Mucosa of gallbladder (tissue), 1 donor: ENCODE data around the gene ERC2. TPM values are rescaled to one million over a fixed set of nuclear protein-coding genes. Genes with fewer than 3 reads are reported as not detected.

ENCODE experiments used
- DNase-seq: peaks from one replicate; pipeline ENCODE4 v3.0.0-alpha.2; 2020; ENCODE audit warnings: low spot score
- total RNA-seq: library from RNA; stranded (reverse); gene quantifications from one replicate; pipeline ENCODE4 v1.2.1, GENCODE V29; 2021
- donor health status: DM: no; HTN: no; CAD: no.

The ERC2 gene
- total RNA-seq, 1 donor from 2014 or later: 4.2 TPM

GRCh38 chr3:55682461-55682860 is 785.8 kb downstream of the ERC2 start:
- no peak for DNase-seq

DNA sequence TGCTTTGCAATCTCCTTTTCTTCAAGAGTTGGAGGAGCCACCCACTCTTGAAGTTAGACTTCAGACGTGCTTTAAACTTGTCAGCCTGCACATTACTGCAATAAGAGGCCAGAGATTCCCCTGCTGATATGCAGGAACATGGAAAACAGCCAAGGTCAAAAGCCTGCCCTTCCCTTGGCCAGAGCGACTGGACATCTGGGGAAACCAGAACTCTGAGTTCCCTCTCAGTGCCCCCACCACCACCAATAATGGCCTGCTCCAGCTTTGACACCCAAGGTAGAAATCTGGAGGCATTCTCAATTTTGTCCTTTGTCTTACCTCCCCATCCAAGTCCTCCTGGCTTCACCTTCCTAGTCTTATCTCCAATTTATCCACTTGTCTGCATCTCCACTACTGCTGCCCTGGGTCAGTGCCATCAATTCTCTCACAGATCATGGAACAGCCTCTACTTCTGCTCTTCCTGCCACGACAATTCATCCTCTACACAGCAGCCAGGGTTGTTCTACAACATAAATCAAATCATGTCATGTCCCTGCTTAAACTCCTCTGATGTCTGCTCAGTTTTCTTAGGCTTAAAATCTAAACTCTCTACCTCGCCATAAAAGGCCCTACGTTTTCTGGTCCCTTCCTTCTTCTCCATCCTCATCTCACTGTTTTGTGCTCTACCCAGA is 789.6 kb downstream of the ERC2 start:
- DNase-seq: no peak

GRCh38 chr3:55676643-55677042 is 791.6 kb downstream of the ERC2 start:
- DNase-seq: no peak

GRCh38 chr3:55675478-55675877 is 792.8 kb downstream of the ERC2 start:
- DNase-seq: no peak

DNA sequence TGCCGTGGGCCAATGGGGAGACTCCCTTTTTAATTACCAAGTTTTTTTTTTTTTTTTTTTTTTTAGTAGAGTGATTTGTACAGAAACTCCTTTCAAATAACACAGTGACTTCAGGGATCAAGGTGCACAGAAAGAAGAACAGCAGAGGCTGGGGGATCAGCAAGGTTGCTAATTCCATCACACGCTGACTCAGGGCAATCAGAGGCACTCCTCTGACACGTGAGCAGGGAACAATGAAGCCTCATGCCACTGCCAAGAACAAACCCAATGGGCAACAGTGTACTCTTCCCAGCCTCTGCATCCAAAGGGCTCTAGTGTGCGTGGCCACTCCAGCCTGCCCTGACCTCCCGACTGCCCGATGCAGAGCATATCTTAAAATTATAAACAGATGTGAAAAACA is 794.5 kb downstream of the ERC2 start:
- DNase-seq: no peak

DNA sequence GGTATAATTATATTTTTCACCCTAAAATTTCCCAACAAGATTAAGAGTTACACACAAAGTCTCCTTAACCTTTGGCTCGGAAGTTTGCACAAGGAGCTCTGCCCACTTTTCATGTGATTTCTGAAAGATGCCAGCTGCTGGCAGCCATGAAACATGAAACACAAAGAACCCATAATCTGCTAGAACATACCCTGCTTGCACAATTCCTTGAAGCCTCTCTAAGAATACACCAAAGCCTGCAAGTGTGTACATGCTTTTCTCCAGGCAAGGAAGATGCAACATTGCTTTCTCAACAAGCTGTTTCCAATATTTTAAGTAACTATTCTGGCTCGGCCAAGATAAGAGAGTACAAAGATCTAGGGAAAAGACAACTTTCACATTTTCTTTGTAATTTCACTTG is 799.1 kb downstream of the ERC2 start:
- no peak for DNase-seq

DNA sequence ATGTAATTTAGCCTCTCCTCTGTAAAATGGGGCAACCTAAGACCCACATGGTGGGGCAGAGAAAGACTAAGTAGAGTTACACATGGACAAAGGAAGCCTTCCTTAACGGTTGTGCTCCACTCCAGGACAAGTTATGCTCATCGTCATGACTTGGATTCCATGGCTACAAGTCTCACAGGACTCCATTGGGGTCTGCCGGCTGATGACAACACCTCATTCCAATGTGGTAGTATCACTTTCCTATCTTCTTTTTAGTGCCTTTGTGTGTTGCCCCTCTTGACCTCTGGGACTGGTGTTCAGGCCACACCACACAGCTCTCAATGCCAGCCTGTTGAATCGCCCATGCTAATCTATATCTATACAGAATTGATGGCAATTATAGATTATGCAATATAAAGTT is 799.9 kb downstream of the ERC2 start:
- no peak for DNase-seq

- DNase-seq: no peak
Observed at GRCh38 chr3:55664387-55664786, 803.9 kb downstream of the ERC2 start.

GRCh38 chr3:55662683-55663082 is 805.6 kb downstream of the ERC2 start:
- no peak for DNase-seq

DNA sequence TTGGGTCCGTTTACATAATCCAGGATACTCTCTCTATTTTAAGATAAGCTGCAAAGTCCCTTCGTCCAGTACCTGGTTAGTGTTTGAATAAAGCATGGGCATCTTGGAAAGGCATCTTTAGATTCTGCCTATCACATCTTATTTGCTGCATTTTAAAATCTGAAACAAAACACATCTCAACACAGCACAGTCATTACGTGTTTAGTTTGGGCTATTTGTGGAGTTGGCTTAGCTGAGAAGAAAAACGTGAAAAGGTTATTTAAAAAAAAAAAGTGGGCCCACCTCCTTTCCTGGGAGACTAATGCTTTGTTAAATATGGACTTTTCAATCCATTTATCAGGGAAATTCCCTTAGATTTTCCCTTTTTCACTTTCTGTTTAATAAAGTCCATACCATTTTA is 806.7 kb downstream of the ERC2 start:
- no peak for DNase-seq

- DNase-seq: no peak
Observed at GRCh38 chr3:55661141-55661540, 807.1 kb downstream of the ERC2 start.

DNA sequence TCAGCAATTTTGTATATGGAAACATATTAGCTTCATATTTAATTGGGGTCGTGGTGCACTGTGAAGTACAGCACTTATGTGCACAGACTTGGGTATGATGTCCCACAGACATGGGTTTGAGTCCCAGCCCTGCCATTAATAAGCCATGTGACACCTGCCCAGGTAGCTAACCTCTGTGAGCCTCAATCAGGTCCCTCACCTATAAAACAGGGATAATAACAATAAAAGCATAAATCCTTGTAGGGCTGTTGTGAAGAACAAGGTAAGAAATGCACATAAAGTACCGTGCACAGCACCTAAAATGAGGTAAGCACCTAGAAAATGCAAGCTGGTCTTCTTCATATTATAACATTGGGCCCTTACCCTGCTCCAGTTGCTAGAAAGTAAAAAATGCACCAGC is 807.6 kb downstream of the ERC2 start:
- DNase-seq: no peak

- DNase-seq: no peak
Observed at GRCh38 chr3:55659701-55660100, 808.6 kb downstream of the ERC2 start.

DNA sequence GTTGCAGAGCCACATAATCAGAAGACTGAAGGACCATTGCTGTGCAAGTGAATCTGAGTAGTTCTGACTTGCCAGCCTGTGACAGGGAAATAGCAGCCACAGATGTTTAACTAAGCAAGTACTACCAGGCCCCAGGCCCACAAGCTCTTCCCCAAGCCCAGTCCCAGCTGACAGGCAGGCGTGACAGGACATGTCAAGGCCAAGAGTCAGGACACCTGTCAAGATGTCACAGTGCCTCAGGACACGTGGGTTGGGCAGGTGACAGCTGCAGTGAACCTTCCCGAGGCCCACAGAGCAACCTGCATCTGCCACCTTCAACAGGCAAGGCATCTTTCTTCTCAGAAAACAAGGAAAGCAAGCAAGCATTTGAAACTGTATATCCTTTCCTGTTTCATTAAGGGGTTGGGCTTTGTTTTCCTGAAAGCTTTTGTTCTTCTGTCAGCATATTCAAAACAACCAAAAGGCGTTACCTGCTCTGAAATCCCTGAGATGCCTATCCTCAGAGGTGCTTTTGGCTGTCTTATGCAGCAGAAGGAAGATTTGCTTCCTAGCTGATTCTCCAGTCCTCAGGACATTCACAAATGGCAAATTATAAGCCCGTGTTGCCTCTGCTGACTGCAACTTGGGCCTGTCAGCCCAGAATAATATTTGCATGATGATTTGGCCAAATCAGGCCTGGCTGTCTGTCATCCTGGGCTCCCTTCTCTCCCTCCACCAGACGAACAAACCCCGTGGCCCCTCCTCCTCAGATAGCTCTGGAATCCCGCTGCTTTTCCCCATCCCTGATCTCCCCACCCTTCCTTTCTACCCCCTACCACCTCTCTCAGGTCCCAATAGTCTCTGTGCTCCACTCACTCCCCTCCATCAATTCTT is 809.3 kb downstream of the ERC2 start:
- no peak for DNase-seq

- no peak for DNase-seq
Observed at GRCh38 chr3:55658270-55658669, 810.0 kb downstream of the ERC2 start.

DNA sequence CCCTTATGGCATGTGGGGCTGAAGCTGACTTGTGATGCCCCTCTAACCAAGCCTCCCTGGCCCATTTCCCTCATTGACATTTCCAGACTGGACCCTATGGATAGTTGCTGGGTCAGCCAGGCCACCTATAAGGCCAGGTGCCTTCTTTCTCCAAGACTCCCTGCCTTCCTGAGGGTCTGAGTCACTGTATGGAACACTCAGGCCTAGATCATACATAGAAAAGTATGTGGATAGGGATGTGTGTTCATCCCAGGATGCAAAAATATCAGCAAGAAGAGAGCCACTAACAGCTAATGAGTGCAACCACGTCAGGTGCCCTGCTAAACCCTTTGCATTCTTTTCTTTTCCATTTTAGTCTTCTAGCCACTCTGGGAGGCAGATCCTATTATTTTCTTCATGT is 812.7 kb downstream of the ERC2 start:
- DNase-seq: no peak

- no peak for DNase-seq
Observed at GRCh38 chr3:55654123-55654760, 814.0 kb downstream of the ERC2 start.

GRCh38 chr3:55651011-55651410 is 817.3 kb downstream of the ERC2 start:
- DNase-seq: no peak

DNA sequence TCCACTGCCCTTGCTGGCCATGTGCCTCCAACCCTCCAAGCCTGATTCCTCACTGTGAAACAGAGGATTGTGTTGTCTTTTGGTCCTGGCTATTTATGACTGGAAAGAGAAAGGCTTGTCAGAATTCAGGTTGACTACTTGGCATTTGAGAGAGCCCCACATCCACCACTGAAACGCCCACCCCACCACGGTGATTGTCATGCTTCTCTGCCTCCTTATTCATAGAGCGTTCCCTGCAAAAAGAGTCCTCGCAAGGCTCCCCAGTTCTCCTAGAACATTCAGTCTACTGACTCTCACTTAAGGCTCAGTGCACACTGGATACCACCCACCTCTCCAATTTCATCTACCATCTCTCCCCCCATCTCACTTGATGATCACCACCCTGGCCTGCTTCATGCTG is 818.3 kb downstream of the ERC2 start:
- no peak for DNase-seq

- DNase-seq: no peak
Observed at GRCh38 chr3:55649554-55649953, 818.7 kb downstream of the ERC2 start.

DNA sequence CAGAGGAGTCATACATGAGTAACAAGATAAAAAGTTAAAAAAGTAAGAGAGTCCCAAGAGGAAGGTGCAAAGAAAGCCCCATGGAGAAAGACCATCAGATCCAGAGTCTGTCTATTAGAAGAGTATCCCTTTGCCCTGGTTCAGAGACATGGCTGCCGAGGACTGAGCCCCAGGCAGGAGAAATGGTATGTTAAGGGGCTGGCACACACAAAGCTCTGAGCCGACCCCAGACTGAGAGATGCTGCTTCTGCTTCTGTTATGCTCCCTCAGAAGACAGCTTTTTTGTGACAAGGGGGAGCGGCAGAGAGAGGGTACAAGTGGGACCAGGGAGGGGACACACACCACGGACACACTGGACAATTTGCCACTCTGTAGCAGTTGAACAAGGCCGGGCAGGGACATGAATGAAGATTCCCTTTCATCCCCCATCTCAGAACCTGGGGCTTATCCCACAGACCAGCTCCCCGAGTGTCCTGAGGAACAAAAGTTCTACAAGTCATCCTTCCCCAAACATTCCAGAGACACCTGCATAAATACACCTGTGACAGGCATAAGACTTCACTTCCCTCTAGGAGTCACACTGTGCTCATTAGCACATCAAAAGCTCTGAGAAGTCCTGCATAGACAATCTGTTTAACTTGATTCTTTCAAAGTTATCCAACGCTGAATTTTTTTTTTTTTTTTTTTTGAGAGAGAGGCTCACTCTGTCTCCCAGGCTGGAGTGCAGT is 819.5 kb downstream of the ERC2 start:
- DNase-seq: no peak

DNA sequence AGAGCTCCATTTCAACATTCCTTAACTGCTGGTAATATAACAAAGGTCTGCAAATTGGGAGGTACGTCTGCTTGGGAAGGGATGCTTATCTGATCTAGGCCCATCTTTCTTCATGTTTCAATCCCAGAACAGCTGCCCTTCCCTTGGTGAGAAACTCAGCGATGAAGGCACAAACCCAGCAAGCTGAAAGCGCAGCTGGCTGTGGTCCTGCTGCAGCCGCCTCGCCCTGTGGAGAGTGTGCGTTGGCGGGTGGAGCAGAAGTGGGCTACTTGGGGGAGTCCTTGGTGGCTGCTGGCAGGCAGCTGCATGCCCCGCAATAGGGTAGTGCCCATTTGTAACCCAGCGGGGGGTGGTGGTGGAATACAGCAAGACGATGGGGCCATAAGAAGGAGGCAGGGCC is 820.6 kb downstream of the ERC2 start:
- DNase-seq: no peak
